Stimulated activated CD4-positive, alpha-beta T cell treated with anti-CD3 and anti-CD28 coated beads, Interleukin-2, amount 100 ng/mL, for 48 hours (primary cell): ENCODE results near the gene MICAL3.

Experiments
- DNase-seq, 2 donors: peaks; one replicate each; pipeline ENCODE4 v3.0.0-alpha.2; 2020

MICAL3 gene

DNA sequence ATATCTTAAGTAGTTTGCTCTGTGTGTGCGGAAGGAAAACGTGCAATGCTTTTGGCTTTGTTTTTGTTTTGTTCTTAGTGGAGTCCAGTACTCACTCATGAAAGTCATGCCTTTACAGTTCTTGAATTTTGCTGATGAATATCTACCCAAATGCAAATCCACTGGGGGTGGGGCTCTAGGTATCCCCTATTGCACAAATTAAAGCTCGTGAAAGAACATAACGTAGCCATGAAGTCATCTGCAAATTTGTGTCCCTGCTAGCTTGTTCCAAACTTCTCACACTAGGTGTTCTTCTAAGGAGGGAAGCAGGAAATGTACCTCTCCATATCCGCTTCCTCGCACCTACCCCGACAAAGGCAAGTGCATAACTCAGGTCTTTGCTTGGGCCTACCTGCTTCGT, 118.9 kb downstream of the MICAL3 start:
- no peak for DNase-seq

DNA sequence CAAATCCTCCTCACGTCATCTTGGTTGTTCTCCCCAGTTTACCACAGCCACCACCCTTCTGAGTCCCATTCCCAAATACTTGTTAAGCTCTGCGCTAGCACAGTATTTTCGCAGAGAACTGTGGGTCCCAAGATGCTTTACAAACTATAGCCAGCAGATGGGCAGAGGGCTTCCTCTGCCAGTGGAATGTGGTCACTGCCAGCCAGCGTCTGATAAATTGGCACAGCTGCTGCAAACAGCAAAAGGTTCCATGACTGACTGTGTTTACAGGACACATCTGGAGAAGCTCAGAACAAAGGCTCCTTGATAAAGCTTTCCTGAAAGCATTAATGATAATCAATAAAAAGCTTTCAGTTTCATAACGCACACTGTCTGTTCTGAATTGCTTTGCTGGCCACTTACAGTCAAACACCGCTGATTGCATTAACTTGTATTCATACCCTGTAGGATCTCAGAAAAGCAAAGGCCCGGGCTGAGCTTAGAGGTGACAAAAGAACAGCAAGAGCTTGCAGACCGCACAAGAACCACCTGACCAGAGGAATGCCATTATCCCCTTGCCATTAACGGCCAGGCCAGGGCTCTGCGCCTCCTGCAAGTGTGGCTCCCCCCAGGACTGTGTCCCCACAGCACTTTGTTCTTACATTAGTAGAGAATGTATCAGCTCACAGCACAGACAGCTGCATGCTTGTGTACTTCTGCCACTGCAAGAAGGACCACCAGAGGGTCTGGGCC, 120.6 kb downstream of the MICAL3 start:
- no peak for DNase-seq

DNA sequence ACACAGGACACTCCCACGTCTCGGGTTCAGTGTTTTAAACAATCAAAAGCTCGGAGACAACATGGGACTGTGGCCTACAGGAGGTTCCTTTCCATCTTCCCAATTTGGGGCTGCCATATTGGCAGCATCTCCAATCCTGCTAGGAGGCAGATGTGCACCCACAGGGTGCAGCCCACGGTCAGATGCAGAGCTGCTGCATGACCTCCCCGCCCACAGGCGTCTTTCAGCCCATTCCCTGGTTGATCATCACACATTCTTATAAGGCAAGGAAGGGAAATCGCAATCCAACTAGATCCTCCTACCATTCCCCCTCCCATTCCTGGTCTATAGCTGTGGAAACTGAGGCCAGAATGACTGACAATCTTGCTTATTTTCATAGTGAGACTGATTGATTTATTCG, 121.4 kb downstream of the MICAL3 start:
- DNase-seq: no peak

DNA sequence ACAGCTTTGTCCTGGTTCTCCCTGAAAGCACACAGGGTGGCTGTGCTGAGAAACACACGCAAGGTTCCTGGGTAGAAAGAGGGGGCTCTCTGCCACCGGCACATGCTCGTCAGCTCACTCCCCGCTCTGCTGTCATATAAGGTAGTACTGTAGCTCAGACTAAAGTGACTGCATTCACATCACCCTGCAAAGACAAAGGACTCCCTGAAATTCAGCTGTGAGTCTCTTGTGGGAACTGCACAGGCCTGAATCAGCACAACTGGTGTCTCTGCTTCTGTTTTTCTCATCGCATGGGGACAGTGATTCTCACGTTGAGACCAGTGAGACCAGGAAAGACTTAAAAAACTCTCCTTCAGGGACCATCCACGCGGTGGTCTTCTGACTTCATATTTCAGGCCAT, 126.0 kb downstream of the MICAL3 start:
- DNase-seq: no peak

DNA sequence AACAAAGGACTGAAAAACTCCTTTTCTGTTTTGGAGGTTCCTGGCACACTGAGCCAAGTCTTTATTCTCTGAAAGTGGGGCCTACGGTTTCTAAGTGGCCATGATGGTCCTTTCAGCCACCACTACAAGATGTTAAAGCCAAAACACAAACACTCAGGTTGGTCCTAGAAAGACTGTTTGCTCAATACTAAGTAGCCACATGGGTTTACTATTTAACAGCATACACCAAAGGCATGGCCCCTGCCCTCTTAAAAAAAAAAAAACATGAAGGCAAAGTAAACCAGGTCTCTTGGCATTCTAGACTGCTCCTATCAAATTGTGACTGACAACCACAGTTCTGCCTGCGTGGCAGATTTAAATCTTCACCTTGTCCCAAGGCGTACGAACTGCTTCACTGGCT, 126.5 kb downstream of the MICAL3 start:
- DNase-seq: no peak

DNA sequence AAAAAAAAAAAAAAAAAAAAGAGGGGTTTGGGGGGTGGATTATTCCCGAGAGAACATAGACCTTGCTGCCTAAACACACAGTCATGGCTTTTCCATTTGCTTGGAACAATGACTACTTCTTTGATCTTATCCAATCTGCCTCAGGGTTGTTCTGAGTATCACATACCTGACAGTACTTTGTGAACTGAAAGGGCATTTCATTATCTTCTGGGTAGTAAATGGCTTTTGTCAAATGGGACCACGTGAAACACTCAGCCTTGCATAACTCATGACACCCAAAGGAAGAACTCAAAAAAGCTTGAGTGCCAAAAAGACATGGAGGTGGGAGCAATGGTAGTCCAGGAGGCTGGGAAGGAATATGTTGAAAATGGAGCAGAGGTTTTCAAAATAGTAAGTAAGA, 126.9 kb downstream of the MICAL3 start:
- no peak for DNase-seq

DNA sequence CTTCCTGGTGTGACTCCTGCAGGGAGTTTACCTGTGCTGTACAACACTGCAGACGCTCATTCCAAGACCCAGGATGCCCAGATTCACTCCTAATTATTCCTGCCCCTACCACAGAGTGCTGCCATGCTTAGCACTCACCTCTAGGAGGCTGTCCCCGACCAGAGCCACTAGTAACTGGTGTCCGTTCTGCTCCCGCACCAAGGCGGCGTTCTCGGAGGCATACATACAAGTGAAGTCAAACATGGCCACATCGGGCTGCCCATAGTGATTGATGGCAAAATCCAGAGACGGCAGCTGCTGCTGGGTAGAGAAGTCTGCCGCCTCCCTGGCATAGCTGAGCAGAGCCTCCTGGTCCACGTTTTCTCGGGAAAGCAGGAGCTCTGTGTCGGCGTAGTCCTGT, 127.8 kb downstream of the MICAL3 start:
- no peak for DNase-seq

DNA sequence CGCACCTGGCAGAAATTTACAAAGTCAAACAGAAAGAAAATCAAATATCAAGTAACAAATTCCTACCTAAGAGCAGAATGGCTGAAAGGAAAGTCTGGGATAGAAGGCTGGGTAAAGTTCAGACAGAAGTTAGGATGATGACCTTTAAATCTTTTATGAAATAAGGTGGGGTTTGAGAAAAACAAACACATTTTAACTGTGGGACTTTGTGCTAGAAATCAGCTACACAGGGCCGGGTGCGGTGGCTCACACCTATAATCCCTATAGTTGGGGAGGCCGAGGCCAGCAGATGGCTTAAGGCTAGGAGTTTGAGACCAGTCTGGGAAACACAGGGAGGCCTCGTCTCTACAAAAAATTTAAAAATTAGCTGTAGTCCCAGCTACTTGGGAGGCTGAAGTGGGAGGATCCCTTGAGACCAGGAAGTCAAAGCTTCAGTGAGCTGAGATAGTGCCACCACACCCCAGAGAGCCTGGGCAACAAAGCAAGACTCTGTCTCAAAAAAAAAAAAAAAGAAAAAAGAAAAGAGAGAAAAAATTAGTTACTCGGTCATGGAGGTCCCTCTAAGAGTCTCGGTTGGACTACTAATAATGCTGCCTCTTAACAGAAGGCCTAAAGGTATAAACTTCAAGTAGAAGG, 130.3 kb downstream of the MICAL3 start:
- no peak for DNase-seq

DNA sequence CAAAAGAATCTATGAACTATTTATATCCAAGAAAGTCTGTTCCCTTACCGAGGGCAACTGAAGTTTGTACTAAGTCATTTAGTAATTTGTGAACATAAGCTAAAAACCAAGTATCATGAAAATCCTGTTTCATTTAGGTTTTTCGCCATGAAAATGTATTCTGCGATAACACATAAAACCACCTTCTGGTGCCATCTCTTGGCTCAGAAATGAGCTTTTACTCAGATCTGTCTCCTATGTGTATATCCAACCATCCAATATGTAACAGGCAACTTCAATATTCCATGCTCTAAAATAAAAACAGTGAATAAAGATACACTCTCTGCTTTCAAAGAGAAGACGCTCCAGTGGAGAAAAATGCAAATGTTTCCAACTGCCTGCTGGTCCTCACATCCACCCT, 132.0 kb downstream of the MICAL3 start:
- DNase-seq: no peak

DNA sequence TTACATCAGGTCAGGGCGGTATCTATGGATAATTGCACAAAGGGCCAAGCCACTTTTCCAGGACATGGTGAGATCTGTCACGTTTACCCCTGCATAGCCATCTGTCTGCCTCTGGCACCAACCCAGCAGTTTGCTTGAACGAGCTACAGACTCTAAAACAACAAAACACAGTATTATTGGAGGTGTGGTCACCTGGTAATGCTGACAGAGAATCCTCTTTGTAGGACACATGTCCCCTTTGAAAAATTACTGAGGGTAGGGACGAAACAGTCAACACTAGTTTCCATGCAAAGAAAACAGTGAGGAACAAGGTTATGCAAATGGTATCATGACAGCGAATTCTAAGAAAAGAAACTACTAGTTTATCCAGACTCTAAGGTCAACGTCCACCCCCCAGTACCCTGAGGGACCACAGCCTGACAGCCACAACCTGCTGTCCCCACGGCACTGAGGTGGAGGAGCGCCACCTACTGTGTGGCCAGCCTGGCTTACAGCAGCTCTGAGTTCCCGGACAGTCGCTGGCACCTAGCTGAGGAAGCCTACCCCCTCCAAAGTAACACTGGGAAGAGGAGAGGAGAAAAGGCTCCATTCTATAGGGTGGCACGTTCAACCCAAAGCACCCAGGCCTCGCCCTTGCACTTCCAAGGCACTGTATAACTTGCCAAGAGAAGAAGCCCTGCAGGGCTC, 132.7 kb downstream of the MICAL3 start:
- no peak for DNase-seq

DNA sequence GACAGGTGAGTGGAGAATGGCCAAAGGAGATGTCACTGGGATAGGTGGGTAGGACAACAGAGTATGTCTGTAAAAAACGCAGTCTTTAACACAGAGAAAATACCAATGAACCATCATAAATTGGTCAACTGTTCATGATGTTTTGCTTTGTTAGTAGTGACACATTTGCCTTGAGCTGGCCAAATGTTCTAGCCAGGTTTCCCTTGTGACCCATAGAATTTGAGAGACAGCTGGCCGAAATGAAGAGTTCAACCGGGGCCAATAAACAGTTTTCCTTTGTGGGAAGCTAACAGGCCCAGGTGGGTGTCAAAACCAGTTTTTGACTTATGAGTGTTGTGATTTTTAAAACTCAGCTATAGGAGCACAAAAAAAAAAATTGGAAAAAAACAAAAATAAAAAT, 133.5 kb downstream of the MICAL3 start:
- DNase-seq: no peak

DNA sequence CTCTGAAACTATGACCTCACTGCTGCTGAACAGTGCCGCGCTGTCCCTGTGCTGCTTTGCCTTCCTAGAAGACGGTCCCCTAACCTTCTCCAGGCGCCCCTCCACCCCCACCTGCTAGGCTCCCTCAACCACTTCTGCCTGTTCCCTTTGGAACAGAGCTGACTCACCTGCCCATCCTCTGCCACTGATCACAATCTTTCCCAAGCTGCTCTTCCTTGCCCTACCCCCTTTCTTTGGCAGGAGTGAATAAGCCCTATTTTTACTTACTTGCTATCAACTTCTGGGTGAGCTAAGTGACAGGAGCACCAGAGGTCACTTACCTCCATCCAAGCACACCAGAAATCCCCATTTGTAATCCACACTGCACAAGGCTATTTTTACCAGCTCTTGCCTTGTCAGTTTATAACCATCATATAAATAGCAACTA, 134.1 kb downstream of the MICAL3 start:
- DNase-seq: no peak

DNA sequence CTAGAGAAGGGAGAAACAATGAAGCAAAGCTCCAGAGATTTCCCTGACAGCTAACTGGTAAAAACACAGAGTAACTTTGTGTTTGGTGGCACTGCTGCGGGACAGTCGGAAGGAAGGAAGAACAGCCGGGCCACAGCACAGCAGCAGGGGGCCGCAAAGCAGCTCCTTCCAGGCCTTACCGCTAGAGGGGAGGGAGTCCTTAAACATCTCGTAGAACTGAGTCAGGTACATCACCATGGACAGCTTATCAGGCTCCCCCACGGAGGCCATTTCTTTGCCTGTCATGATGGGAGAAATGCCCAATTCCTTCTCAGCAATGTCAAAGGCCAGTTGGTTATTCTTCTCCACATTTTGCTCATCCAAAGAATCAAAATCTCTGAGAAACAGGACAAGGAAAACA, 135.5 kb downstream of the MICAL3 start:
- no peak for DNase-seq

DNA sequence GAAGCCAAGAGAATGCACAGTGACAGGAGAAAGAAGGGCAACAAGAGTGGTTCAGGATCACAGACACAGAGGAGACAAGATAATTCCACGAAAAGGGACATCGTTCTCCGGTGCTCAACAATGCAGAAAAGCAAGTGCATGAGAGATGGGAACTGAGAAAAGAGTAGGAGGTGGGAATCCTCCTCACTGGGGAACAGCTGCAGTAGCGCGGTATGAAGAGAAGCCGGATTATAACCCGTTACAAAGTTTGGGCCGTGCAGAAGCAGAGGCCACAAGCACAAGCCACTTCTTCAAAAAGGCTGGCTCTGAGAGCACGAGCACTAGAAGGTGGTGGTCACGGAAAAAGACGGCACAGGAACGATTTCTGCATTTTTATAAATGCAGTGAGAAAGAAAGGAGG, 135.9 kb downstream of the MICAL3 start:
- no peak for DNase-seq

DNA sequence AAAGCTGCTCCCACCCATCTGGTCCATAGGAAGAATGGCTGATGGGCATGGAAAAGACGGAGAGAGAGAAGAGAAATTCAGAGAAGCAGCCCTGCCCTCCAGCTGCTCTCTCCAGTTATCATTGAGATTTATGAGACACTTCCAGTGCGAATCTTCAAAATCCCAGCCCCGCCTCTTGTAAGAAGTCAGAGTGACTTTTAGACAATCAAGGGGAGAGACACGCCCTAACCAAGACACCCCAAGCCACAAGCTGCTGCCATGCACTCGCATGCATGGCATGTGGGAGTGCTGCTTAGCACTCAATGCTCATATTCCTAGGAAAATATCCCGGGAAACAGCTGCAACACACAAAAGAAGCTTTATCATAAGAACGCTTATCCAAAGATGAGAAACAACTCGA, 139.5 kb downstream of the MICAL3 start:
- DNase-seq: no peak

DNA sequence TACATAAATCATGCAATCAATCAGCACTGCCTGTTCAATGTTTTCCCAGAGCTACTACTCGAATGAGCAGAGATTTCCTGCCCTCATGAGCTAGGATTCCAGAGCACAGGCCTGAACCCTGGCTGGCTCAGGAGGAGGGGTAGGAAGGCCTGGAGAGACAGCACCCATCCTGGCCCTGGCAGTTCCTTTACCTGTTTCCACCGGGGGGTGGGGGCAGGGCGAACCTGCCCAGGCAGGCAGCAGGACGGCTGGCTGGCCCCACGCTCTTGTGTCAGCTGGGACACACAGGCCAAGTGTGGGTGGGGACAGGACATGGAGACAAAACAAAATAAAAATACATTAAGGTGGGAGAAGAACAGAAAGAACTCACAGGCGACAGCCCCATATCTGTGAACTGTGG, 140.3 kb downstream of the MICAL3 start:
- no peak for DNase-seq

DNA sequence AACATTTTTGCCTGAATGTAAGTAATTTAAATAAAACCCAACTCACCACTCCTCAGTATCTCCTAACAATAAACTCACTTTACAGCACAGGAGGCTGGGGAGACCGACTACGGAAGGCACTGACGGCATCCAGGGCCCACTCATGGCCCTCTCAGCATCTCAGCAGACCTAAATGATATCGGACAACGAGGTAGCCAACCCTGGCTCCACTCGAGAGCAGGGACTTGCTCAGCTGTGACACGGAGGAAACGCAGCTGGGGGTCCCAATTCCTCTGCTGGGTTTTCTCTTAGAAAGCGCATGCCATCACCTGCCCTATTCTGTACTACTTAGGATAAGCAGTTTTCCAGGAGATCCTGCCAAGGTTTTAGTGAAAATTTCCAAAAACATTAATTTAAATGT, 141.0 kb downstream of the MICAL3 start:
- DNase-seq: no peak

DNA sequence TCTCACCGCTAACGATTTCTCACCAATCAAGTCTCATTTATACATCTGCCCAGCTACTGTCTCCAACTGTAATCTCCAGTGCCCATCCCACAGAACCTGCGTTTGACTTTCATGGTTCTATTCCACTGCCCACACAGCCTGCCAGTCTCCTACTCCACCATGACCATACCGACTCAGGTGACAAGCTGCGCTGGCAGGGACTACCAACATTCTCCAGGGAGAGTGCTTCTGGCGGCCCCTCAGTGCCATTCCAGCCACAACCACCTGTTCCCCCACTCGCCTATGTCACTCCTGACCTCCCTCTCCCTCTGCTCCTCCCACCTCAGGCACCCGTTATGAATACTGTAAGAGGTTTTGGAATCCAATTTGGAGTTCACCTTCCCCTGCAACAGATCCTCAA, 141.6 kb downstream of the MICAL3 start:
- DNase-seq: no peak

DNA sequence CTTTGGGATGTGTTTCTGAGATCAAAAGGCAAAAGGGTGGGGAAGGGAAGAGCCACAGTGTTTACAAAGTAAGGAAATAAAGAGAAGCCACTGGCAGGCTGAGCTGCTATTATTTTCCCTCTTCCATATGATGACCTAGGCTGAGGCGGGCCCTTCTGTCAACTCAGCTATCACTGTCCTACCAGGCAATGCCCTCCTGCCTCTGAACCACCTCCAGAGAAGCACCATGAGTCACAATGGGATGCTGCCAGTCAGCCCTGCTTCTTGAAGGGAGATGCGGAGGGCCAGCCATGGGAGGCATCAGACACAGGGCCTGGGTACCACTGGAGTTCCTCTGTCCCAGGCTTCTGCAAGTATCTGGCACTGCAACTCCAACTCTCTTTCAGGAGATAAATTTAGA, 142.2 kb downstream of the MICAL3 start:
- DNase-seq: no peak

DNA sequence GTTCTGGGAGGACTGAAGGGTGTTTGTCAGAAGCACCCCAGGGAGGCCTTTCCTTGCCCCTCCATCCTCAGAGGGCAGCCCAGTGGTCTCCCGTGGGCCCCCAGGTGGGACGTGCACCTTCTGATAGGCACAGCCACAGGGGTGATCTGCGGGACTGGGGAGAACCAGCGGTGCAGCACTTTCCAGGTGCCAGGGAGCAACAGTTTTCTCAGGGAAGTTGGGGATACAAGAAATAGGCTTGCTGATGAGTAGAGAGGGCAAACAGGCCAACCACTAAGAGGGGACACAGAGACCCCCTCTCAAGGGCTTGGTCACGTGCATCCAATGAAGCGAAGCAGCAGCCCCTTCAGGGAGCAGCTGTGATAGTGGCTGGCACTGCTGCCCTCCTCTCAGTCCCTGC, 143.0 kb downstream of the MICAL3 start:
- DNase-seq: no peak

DNA sequence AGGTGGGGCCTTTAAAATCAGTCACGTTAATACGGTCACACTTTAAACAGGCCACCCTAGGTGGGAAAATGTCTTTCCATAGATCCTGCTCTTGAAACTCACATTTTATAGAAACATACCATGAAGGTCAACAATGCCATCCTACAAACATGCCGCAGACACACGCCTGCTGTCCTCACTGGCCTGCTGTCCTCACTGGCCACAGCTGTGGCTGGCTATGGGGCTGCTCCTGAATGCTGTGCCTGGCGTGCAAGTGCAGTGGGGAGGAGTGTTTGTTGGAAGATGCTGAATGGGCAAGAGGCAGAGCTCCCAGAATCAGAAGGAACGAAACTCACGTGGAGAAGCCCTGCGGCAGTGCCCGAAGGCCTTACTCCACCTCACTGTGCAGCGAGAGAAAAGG, 143.9 kb downstream of the MICAL3 start:
- DNase-seq: no peak

DNA sequence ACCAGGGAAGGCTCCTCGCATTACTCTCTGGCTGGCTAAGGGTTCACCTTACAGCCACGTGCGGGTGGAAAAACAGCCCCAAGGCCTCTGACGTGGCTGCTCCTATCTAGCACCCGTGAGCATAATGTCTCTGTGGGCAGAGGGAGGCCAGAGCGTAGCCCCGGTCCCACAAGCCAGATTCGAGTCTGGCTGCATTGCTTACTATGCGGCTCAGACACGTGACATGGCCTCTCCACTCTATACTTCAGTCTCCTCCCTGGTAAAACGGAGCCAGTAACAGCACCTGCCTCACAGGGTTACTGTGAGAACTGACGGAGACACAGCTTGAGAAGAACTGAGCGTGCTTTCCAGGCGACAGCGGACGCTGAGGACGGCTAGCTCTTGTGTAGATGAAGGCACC, 144.3 kb downstream of the MICAL3 start:
- no peak for DNase-seq

DNA sequence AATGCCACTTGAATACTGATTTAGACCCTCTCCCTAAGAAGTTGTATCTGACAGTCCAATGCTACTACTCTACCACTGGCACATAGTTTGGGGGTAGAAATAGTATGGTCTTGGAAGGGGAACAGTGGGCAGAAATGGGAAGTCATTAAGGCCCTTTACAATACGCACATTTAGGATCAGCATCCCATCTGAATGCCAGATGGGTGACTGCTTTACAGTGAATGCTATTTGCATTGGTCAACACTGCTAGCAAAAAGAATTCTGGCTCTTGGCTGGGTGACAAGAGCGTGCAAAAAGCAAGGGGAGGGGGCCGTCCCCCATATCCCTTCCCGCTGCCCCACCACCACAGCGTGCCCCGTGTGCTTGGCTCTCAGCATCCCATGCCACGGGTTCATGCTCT, 145.4 kb downstream of the MICAL3 start:
- DNase-seq: no peak

DNA sequence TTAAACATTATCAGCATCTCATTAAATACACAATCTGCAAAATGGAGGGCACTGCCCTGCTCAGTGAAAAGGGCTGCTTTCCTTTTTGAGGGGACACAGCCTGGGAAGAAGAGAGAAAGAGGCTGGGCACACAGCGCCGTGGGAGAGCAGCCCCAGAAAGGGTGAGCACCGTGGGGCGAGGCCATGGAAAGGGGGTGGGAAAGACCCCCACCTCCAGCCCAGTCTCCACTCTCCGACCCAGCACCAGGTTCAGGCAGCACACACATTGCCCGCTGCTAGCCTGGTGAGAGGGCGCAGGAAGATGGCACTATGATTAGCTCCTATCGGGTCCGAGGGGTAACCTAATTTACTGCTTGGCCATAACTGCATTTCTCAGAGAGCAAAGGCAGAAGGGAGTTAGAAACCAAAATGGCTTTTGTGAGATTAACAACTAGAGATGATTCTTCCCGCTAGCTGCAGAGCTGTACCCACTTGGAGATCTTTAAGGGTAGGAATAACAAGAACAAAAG, 146.1 kb downstream of the MICAL3 start:
- no peak for DNase-seq
